GM12891 (cell line): Measurements from ENCODE around the gene MOV10L1.
A peak's percentile ranks its signal among the peaks of the same experiment; 100 is the strongest.

ENCODE experiments used
- POLR2A ChIP-seq: IDR thresholded peaks from 2 replicates; pipeline ENCODE4 v1.6.1; 2011; ENCODE audit warnings: low read depth, low read length, control low read depth
- POLR2AphosphoS5 ChIP-seq: IDR thresholded peaks from 2 replicates; pipeline ENCODE4 v1.6.1; 2011; ENCODE audit warnings: low read depth, low read length, control low read depth
- POU2F2 ChIP-seq: IDR thresholded peaks from 2 replicates; pipeline ENCODE4 v1.6.1; 2011; ENCODE audit warnings: low read depth, mild to moderate bottlenecking, control low read depth, low read length, moderate library complexity
- SPI1 ChIP-seq: IDR thresholded peaks from 2 replicates; pipeline ENCODE4 v1.6.1; 2011; ENCODE audit warnings: low read depth, low read length, control low read depth
- TAF1 ChIP-seq: IDR thresholded peaks from 2 replicates; pipeline ENCODE4 v1.6.1; 2011; ENCODE audit warnings: low read depth, low read length, control low read depth

GRCh38 chr22:50190941-50191741 is 101.3 kb downstream of the MOV10L1 start:
- peak; percentile 21 for TF ChIP-seq TAF1
- TF ChIP-seq POU2F2 = no peak; the same call in none of the 2 replicates
- TF ChIP-seq POLR2A = peak; percentile 80
- TF ChIP-seq POLR2AphosphoS5 = peak; percentile 89
- peak; percentile 47 for TF ChIP-seq SPI1
